ENCODE results near the gene EMC8.
A peak's percentile ranks its signal among the peaks of the same experiment; 100 is the strongest.
"Not testable (repeated sequence)": the region's sequence is repeated elsewhere in the genome, so short reads cannot be mapped to it uniquely, and the experiment has no call there.

EMC8 gene

GRCh38 chr16:85812031-85812807 lies 12.9 kb upstream of the EMC8 start:
- DNase-seq: no peak

GRCh38 chr16:85810742-85811115 lies 11.4 kb upstream of the EMC8 start:
- DNase-seq: no peak

GRCh38 chr16:85810097-85810741 lies 10.9 kb upstream of the EMC8 start:
- no peak for DNase-seq

- no peak for DNase-seq
These were observed 10.3 kb upstream of the EMC8 start for GRCh38 chr16:85809645-85810044.

GRCh38 chr16:85808926-85809325 lies 9.6 kb upstream of the EMC8 start:
- no peak for DNase-seq

- not testable (repeated sequence) for DNase-seq
These were observed 8.8 kb upstream of the EMC8 start for GRCh38 chr16:85808104-85808503.

GRCh38 chr16:85807340-85807739 lies 8.0 kb upstream of the EMC8 start:
- not testable (repeated sequence) for DNase-seq

- DNase-seq: no peak
These were observed 7.2 kb upstream of the EMC8 start for GRCh38 chr16:85806539-85806938.

GRCh38 chr16:85805442-85806045 lies 6.2 kb upstream of the EMC8 start:
- no peak for DNase-seq

- no peak for DNase-seq
These were observed 4.2 kb upstream of the EMC8 start for GRCh38 chr16:85803570-85803969.

- no peak for DNase-seq
These were observed 951 bp upstream of the EMC8 start for GRCh38 chr16:85800321-85800669.

- DNase-seq: no peak
These were observed 345 bp downstream of the EMC8 start for GRCh38 chr16:85798901-85799496.

- no peak for DNase-seq
These were observed 1.0 kb downstream of the EMC8 start for GRCh38 chr16:85798283-85798776.

GRCh38 chr16:85796599-85796998 lies 2.7 kb downstream of the EMC8 start:
- no peak for DNase-seq

GRCh38 chr16:85796152-85796551 lies 3.2 kb downstream of the EMC8 start:
- no peak for DNase-seq

- no peak for DNase-seq
These were observed 4.6 kb downstream of the EMC8 start for GRCh38 chr16:85794696-85795095.

- no peak for DNase-seq
These were observed 5.6 kb downstream of the EMC8 start for GRCh38 chr16:85793662-85794298.

GRCh38 chr16:85789773-85790172 lies 9.6 kb downstream of the EMC8 start:
- no peak for DNase-seq

GRCh38 chr16:85788819-85789218 lies 10.5 kb downstream of the EMC8 start:
- DNase-seq: peak; percentile 63

- DNase-seq: no peak
These were observed 13.4 kb downstream of the EMC8 start for GRCh38 chr16:85785927-85786326.

- DNase-seq: no peak
These were observed 14.5 kb downstream of the EMC8 start for GRCh38 chr16:85784813-85785212.

- DNase-seq: peak; percentile 21
These were observed 15.9 kb downstream of the EMC8 start for GRCh38 chr16:85783441-85783840.

- peak; percentile 84 for DNase-seq
These were observed 16.9 kb downstream of the EMC8 start for GRCh38 chr16:85782451-85782850.
